HuH-7.5 (cell line): Measurements from ENCODE around the gene FANCC.
"Not testable (repeated sequence)": the region's sequence is repeated elsewhere in the genome, so short reads cannot be mapped to it uniquely, and the experiment has no call there.

Source experiments
- DNase-seq: peaks from one replicate; pipeline ENCODE4 v3.0.0; 2011; ENCODE audit warnings: low spot score

Gene FANCC

GRCh38 chr9:95280745-95281144, 36.8 kb downstream of the FANCC start:
- DNase-seq = no peak

GRCh38 chr9:95277509-95277908, 40.0 kb downstream of the FANCC start:
- DNase-seq = no peak

GRCh38 chr9:95276395-95276954, 41.0 kb downstream of the FANCC start:
- no peak for DNase-seq

GRCh38 chr9:95274160-95274559, 43.3 kb downstream of the FANCC start:
- DNase-seq = not testable (repeated sequence)

GRCh38 chr9:95273369-95274022, 44.0 kb downstream of the FANCC start:
- no peak for DNase-seq

- DNase-seq = no peak
Measured at GRCh38 chr9:95272830-95273229, 44.7 kb downstream of the FANCC start.

GRCh38 chr9:95270790-95271189, 46.7 kb downstream of the FANCC start:
- DNase-seq = no peak

GRCh38 chr9:95269803-95270773, 47.4 kb downstream of the FANCC start:
- DNase-seq = not testable (repeated sequence)

- no peak for DNase-seq
Measured at GRCh38 chr9:95268681-95269080, 48.8 kb downstream of the FANCC start.

GRCh38 chr9:95266649-95267048, 50.9 kb downstream of the FANCC start:
- no peak for DNase-seq

- no peak for DNase-seq
Measured at GRCh38 chr9:95265960-95266359, 51.5 kb downstream of the FANCC start.

- no peak for DNase-seq
Measured at GRCh38 chr9:95264954-95265615, 52.4 kb downstream of the FANCC start.

GRCh38 chr9:95261890-95262289, 55.6 kb downstream of the FANCC start:
- DNase-seq = no peak

GRCh38 chr9:95250462-95251221, 66.9 kb downstream of the FANCC start:
- no peak for DNase-seq

GRCh38 chr9:95249986-95250385, 67.5 kb downstream of the FANCC start:
- no peak for DNase-seq

GRCh38 chr9:95246547-95246946, 71.0 kb downstream of the FANCC start:
- DNase-seq = no peak

GRCh38 chr9:95242613-95243012, 74.9 kb downstream of the FANCC start:
- no peak for DNase-seq

GRCh38 chr9:95239071-95239470, 78.4 kb downstream of the FANCC start:
- no peak for DNase-seq

GRCh38 chr9:95237336-95237735, 80.2 kb downstream of the FANCC start:
- DNase-seq = no peak

- DNase-seq = peak; percentile 17
Measured at GRCh38 chr9:95230046-95230445, 87.5 kb downstream of the FANCC start.

- no peak for DNase-seq
Measured at GRCh38 chr9:95229230-95229915, 88.1 kb downstream of the FANCC start.
